Thyroid gland (tissue), 4 donors: Measurements from ENCODE around the gene TTC34. TPM values are rescaled to one million over a fixed set of nuclear protein-coding genes. Genes with fewer than 3 reads are reported as not detected.

Source experiments
- DNase-seq, 2 donors: peaks; one replicate each; pipeline ENCODE4 v3.0.0-alpha.2; 2019
- H3K27ac ChIP-seq, 3 donors: fragments of 200-600 bp; sonication (generic); 1 replicate in 2 of 3; 2 replicates in 1 of 3; pipeline ENCODE4 v1.5.1; 2016 to 2019; ENCODE audit warnings: mild to moderate bottlenecking in 1 of 3, moderate library complexity in 1 of 3
- H3K27me3 ChIP-seq: fragments of 200-600 bp; sonication (generic); one replicate; pipeline ENCODE4 v1.5.1; 2019
- H3K36me3 ChIP-seq, 2 donors: fragments of 200-600 bp; sonication (generic); one replicate each; pipeline ENCODE4 v1.5.1; 2016 to 2019
- H3K4me1 ChIP-seq, 2 donors: fragments of 200-600 bp; sonication (generic); one replicate each; pipeline ENCODE4 v1.5.1; 2017 to 2019
- H3K4me3 ChIP-seq, 3 donors: fragments of 200-600 bp; sonication (generic); replicated peaks in 1 of 3; 1 replicate in 2 of 3; 2 replicates in 1 of 3; pipeline ENCODE4 v1.5.1; 2016; ENCODE audit warnings: mild to moderate bottlenecking in 1 of 3
- H3K9me3 ChIP-seq: fragments of 200-600 bp; sonication (generic); one replicate; pipeline ENCODE4 v1.5.1; 2017
- POLR2A ChIP-seq, 2 donors: fragments of 450-650 bp; IDR thresholded peaks; one replicate each; pipeline ENCODE4 v1.6.1; 2017; ENCODE audit warnings: antibody characterized with exemption in 2 of 2, mild to moderate bottlenecking in 2 of 2, moderate library complexity in 1 of 2
- WGBS, 2 donors: methylation state at CpG; one replicate each; pipeline ENCODE4 v1.1.5; 2017; 5-methylcytosine and 5-hydroxymethylcytosine counted together
- intact Hi-C: fragments of 100-400 bp; cut with DNase I; formaldehyde crosslinking; loops from one replicate; pipeline ENCODE4 v1.15.1; 2023
- total RNA-seq, 4 donors: library from RNA; depleted of rRNA; stranded (reverse); fragments of >200 nt; gene quantifications; one replicate each; pipeline ENCODE4 v1.2.3, GENCODE V29; 2016
- TF ChIP-seq, protein P1 (sequence below), 6 experiments: fragments of 200-600 bp in 3 of 6; fragments of 450-650 bp in 3 of 6; sonication (generic) in 3 of 6; IDR thresholded peaks; one replicate each; pipeline ENCODE4 v1.5.1; 2016 to 2019; ENCODE audit warnings: antibody characterized with exemption in 6 of 6, mild to moderate bottlenecking in 2 of 6, inconsistent platforms in 1 of 6, moderate library complexity in 1 of 6

Gene TTC34
- total RNA-seq, 4 donors from 2014 or later, result 0.81 to 2.2 (median 1.9) TPM

- no peak for DNase-seq
- intact Hi-C loops, result no loop called here
- TF ChIP-seq POLR2A (IDR thresholded peaks at IDR 0.05), result no peak
- TF ChIP-seq, protein P1, sequence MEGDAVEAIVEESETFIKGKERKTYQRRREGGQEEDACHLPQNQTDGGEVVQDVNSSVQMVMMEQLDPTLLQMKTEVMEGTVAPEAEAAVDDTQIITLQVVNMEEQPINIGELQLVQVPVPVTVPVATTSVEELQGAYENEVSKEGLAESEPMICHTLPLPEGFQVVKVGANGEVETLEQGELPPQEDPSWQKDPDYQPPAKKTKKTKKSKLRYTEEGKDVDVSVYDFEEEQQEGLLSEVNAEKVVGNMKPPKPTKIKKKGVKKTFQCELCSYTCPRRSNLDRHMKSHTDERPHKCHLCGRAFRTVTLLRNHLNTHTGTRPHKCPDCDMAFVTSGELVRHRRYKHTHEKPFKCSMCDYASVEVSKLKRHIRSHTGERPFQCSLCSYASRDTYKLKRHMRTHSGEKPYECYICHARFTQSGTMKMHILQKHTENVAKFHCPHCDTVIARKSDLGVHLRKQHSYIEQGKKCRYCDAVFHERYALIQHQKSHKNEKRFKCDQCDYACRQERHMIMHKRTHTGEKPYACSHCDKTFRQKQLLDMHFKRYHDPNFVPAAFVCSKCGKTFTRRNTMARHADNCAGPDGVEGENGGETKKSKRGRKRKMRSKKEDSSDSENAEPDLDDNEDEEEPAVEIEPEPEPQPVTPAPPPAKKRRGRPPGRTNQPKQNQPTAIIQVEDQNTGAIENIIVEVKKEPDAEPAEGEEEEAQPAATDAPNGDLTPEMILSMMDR (IDR thresholded peaks at IDR 0.05), result no peak
- H3K27ac ChIP-seq, result no peak overlapping the region
- H3K36me3 ChIP-seq, result no peaks in the 10 kb centered on the region
- no peaks in the 10 kb centered on the region for H3K9me3 ChIP-seq
- H3K4me1 ChIP-seq, result peaks cover 0 to 10% of the 10 kb centered on the region in 2 donors
- H3K4me3 ChIP-seq, result no peak overlapping the region
- no peaks in the 10 kb centered on the region for H3K27me3 ChIP-seq
- 82 to 93% methylated on average over 7 of the region's 7 CpGs for WGBS, 2 donors
Measured at GRCh38 chr1:2812136-2812535, 10.6 kb upstream of the TTC34 start.

- DNase-seq, result no peak
Measured at GRCh38 chr1:2811533-2811918, 10.0 kb upstream of the TTC34 start.

GRCh38 chr1:2810899-2811532, 9.5 kb upstream of the TTC34 start:
- Histone ChIP-seq H3K9me3 (no peaks in the 10 kb centered on the region), H3K27ac (no peak overlapping the region), H3K27me3 (no peaks in the 10 kb centered on the region), H3K4me3 (no peak overlapping the region), H3K4me1 (peaks cover 0 to 10% of the 10 kb centered on the region in 2 donors), H3K36me3 (no peaks in the 10 kb centered on the region)
- no peak for TF ChIP-seq POLR2A (IDR thresholded peaks at IDR 0.05)
- TF ChIP-seq, protein P1 (IDR thresholded peaks at IDR 0.05), result no peak
- 76 to 84% methylated on average over 9 of the region's 9 CpGs for WGBS, 2 donors
- no peak for DNase-seq
- intact Hi-C loops, result no loop called here

More at GRCh38 chr1:2811533-2811918, 10.0 kb upstream of the TTC34 start:
- Histone ChIP-seq H3K9me3 (no peaks in the 10 kb centered on the region), H3K4me3 (no peak overlapping the region), H3K4me1 (peaks cover 0 to 10% of the 10 kb centered on the region in 2 donors), H3K27ac (no peak overlapping the region), H3K27me3 (no peaks in the 10 kb centered on the region), H3K36me3 (no peaks in the 10 kb centered on the region)
- no peak for TF ChIP-seq POLR2A (IDR thresholded peaks at IDR 0.05)
- TF ChIP-seq, protein P1 (IDR thresholded peaks at IDR 0.05), result no peak
- intact Hi-C loops, result no loop called here
- 81 to 94% methylated on average over 7 to 8 of the region's 8 CpGs for WGBS, 2 donors

DNA sequence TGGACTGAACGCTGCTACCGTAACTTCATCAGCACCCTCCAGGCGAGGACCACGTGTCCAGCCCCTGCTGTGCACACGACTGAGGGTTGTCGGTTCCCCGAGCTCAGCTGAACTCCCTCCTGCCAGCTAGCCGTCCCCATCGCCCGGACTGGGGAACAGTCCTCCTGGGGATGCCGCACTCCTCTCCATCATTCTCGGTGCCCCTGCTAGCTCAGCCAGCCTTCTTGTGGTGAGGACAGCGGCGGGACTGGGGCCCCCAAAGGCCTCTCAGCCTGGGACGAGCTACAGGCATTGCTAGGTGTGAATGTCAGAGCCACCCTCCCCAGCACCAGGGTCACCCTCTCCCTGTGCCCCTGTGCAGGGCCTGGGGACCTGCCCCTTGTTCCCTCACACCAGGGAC, 8.8 kb upstream of the TTC34 start:
- H3K27ac ChIP-seq, result no peak overlapping the region
- no peak overlapping the region for H3K4me3 ChIP-seq
- TF ChIP-seq, protein P1 (IDR thresholded peaks at IDR 0.05), result no peak
- no peaks in the 10 kb centered on the region for H3K9me3 ChIP-seq
- peaks cover 0 to 12% of the 10 kb centered on the region in 2 donors for H3K4me1 ChIP-seq
- H3K36me3 ChIP-seq, result no peaks in the 10 kb centered on the region
- no peak for DNase-seq
- no peaks in the 10 kb centered on the region for H3K27me3 ChIP-seq
- intact Hi-C loops, result no loop called here
- WGBS, 2 donors, result 89 to 92% methylated on average over 13 to 15 of the region's 15 CpGs

DNA sequence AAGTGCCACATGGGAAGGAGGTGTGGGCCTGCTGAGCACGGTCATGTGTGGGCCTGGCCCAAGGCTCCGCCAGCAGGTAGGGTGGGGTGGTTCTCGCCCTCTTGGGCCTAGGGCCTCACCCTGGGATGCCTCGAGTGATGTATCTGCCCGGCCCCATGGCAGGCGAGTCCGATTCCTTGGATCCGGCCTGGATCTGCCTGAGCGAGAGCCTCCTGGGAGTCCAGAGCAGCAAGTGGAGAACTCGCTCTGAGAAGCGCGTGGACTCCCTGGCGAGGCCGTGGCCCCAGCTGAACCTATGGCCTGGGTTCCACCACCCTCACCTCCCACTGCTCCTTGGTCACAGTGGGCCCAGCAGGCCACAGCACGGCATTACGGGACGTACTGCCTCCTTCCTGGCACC, 8.2 kb upstream of the TTC34 start:
- TF ChIP-seq POLR2A (IDR thresholded peaks at IDR 0.05), result no peak
- TF ChIP-seq, protein P1 (IDR thresholded peaks at IDR 0.05), result no peak
- intact Hi-C loops, result no loop called here
- Histone ChIP-seq H3K9me3 (no peaks in the 10 kb centered on the region), H3K4me1 (peaks cover under 1 to 18% of the 10 kb centered on the region in 2 donors), H3K27me3 (no peaks in the 10 kb centered on the region), H3K4me3 (no peak overlapping the region), H3K36me3 (no peaks in the 10 kb centered on the region), H3K27ac (no peak overlapping the region)
- WGBS, 2 donors, result 81 to 90% methylated on average over 14 of the region's 17 CpGs
- DNase-seq, result no peak
